NCI-H524 treated with DMSO at 0.1 percent for 48 hours (cell line): ENCODE data around the gene PFKM.

Experiments used
- DNase-seq: peaks from one replicate; lab custom pipeline; 2025; lab: John Stamatoyannopoulos, UW

PFKM gene

DNA sequence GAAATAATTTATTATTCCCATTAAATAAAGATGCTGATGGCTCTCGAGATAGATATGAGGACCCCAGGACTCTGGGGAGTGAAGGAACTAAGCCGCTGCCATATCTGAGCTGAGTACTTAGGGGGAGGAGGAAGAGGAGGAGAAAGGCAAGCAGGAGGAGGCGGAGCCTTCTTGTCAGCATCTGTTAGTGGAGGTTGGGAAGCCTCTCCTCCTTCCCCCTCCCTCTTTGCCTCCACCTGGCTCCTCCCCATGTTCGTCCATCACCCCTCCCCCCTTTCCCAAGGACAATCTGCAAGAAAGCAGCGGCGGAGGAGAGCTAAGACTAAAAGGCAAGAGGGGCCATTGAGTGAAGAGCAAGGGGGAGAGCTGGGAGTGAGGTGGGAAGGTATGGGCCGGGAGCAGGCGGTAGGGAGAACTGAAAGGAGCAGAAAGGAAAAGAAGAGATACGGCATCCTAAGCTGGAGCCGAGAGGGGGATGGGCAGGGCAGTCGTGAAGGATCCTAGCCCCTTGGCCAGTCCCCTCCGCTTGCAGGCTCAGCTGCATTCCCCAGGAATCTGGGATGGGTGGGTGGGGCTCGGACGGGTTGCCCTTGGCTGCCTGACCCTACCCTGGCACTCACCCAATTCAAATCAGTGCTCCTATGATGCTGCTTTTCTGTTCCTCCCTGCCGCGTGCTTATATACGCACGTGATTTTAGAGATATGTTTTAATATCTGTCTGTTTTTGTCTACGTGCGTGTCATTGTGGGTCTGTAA, at the start of gene PFKM:
Gene PFKM (plus strand): TSS at position 287 of the 756 bp plus-strand sequence. CDS start 3,411 bp downstream, outside the sequence.
- DNase-seq, result peak; percentile 60

- no peak for DNase-seq
Measured at GRCh38 chr12:48070033-48070432, 49.1 kb upstream of the PFKM start.

DNA sequence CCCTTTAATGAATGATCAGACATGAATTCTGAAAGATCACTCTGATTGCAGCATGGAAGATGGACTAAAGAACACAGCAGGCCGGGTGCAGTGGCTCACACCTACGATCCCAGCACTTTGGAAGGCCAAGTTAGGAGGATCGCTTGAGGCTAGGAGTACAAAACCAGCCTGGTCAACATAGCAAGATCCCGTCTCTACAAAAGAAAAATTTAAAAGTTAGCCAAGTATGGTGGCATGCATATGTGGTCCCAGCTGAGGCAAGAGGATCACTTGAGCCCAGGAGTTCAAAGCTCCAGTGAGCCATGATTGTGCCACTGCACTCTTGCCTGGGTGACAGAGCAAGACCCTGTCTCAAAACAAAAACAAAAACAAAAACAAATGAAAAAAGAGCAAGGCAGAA, 48.4 kb upstream of the PFKM start:
- DNase-seq, result no peak

DNA sequence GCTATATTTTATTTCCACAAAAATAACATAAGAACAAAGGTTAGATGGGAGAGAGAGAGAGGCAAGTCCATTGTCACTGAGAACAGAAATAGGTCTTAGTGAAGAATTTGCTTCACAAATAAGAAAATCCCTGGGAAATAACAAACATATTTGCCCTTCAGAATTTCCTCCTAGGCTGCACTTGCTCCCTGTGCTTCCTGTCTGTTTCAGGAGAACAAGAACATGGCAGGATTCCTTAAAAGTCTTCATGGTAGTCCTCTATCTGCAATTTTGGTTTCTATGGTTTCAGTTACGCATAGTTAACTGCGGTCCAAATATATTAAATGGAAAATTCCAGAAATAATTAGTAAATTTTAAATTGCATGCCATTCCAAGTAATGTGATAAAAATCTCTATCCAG, 47.4 kb upstream of the PFKM start:
- no peak for DNase-seq

DNA sequence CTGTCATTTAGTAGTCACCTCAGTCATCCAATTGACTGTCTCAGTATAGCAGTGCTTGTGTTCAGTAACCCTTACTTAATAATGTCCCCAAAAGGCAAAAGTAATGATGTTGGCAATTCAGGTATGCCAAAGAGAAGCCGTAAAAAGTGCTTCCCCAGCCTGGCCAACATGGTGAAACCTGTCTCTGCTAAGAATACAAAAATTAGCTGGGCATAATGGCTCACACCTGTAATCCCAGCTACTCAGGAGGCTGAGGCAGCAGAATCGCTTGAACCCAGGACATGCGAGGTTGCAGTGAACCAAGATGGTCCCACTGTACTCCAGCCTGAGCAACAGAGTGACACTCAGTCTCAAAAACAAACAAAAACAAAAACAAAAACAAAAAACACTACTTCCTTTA, 46.9 kb upstream of the PFKM start:
- DNase-seq, result no peak

DNA sequence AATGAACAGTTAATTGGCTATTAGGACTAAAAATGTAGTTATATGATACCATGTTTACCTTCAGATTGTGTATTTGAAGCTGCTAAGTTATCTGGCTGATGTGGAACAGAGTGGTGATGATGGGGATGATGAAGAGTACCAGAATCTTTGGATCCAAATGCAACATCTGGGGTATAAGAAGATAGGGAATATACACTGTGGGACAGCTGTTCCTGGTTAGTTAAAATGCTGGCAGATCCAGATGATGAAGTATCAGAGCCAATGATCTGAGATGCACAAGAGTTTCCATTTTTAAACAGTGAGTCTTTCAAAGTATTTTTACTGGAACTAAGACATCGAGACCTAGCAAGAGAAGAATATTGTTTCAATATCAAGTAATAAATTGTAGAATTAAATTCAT, 44.9 kb upstream of the PFKM start:
- DNase-seq, result no peak

DNA sequence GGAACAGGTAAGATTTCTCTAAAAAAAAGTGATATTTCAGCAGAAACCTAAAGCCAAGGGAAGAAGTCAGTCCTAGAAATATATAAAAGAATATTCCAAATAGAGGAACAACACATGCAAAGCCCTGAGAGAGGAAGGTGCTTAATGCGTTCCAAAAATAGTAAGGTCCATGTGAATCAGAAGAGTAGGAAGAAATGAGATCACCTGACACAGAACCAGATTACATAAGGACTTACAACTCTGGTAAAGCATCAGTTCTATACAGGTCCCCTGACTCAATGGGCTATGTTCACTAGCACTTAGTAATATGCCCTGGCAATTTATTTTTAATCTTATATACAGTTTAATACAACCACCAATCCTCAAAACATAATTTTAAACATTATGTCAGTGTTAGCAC, 43.3 kb upstream of the PFKM start:
- no peak for DNase-seq

- DNase-seq, result no peak
Measured at GRCh38 chr12:48077111-48077510, 42.1 kb upstream of the PFKM start.

- DNase-seq, result no peak
Measured at GRCh38 chr12:48078901-48079300, 40.3 kb upstream of the PFKM start.

GRCh38 chr12:48080285-48080684, 38.9 kb upstream of the PFKM start:
- DNase-seq, result no peak

GRCh38 chr12:48080821-48081220, 38.3 kb upstream of the PFKM start:
- DNase-seq, result no peak

- DNase-seq, result no peak
Measured at GRCh38 chr12:48084066-48084465, 35.1 kb upstream of the PFKM start.

DNA sequence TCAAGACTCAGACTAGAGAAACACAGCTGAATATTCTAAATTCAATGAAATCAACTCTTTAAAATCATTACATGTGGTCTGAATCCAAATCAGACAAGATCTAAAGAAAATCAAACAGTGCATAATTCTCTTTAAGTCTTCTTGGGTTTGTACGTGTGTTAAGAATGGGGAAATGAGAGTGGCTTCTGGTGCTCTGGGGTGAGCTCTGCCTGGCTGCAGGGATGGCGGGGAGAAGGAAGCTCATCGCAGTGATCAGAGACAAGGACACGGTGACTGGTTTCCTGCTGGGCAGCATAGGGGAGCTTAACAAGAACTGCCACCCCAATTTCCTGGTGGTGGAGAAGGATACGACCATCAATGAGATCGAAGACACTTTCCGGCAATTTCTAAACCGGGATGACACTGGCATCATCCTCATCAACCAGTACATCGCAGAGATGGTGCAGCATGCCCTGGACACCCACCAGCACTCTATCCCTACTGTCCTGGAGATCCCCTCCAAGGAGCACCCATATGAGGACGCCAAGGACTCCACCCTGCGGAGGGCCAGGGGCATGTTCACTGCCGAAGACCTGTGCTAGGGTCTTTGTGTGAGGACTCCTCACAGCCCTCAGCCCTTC, 34.2 kb upstream of the PFKM start:
- DNase-seq, result no peak

DNA sequence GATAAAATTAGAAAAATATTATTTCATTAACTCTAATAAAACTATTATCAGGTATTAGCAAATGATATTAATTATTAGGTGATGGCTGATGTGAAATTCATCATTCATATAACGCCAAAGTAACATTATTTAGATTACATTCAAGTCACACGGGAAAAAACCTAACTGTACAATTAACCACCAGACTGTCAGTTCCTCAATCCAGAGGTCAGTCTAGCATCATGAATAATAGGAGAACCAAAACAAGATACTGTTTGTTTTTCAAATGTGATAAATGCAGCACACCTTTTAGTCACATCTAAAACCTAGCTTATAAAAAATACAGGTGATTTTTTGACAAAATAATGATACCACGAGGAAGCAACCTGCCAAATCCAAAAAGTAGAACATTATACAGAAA, 32.8 kb upstream of the PFKM start:
- no peak for DNase-seq

GRCh38 chr12:48092611-48093010, 26.6 kb upstream of the PFKM start:
- DNase-seq, result no peak

- no peak for DNase-seq
Measured at GRCh38 chr12:48104531-48104930, 14.6 kb upstream of the PFKM start.

GRCh38 chr12:48105321-48105866, 13.8 kb upstream of the PFKM start:
- no peak for DNase-seq

DNA sequence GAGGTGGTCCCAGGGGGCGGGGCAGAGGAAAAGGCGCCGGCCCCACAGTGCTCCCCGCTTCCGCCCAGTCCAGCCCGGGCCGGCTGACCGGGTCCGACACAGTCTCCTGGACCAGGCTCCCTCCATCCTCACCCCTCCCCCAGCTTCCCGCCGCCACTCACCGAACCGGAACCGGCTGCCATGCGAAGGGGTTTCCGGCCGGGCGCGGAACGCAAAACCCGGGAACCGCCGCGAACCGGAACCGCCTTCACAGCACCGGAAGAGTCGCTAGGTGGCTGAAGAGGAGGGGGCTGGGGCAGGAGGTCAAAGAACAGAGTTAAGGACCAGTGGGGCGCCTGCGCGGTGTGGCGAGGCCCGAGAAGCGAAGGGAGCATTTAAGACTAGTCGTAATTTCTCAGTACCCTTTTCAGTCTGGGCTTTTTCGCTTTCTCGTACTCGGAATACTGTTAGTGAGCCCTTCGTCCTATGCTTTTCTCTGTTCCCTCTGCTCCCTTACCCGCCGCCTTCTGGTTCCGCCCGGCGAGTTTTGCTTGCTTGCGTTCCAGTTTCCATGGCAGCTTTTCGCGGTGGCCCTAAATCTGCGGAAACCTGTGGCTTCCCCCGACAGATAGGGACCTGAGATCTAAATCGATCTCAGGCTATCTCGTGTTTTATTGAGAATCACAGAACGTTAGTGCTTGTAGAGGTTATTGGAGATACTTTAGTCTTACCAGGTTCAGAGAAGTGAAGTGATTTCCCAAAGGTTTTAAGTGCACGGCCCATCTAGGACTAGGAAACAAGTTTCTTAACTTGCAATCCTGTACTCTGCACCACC, 13.1 kb upstream of the PFKM start, which contains the start of gene SENP1:
Gene SENP1 (minus strand): TSS at position 213 of the 814 bp plus-strand sequence. CDS start 4,607 bp downstream, outside the sequence.
- peak; percentile 35 for DNase-seq

DNA sequence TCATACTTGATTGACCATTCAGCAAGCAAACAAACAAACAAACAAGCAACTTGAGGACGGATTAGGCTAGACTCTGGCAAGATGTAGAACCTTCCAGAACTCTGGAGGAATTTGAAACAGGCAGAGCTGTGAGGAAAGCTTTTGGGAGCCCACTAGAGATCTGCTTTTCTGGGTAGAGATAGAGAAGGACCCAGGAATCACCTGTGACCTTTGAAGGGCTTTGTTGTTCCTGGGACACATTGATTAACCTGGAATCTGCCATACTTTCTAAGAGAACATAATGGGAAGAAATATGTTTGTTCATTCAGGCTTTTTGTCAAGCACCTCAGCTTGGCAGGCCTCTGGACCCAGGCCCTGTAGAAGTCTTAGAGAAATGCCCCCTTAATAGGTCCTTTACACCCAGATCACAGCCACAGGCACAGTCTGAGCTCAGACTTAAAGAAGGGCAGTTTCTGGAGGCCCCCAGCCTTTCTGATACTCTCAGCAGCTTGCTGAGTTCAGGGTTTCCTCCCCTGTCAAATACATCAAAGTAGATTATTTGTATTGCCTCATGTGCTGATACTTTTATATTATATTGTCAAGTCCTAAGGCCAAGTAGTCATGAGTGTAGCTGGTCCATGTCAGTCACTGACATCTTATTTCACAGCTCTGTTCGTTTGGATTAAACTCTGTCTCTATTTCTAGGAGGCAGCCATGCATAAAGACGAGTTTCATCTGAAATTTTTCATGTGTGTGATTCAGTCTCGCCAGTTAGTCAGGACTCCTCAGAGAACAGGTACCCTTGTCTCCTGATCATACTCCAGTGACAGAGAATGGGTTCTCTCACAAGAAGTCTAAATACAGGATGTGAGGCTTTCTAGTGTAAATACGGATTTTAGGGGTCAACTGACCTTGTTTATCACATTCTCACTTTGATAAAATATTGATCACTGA, 12.2 kb upstream of the PFKM start:
- no peak for DNase-seq

- no peak for DNase-seq
Measured at GRCh38 chr12:48109424-48109823, 9.7 kb upstream of the PFKM start.

GRCh38 chr12:48110691-48111311, 8.4 kb upstream of the PFKM start:
- no peak for DNase-seq
